Measurements from ENCODE around the gene RUSC1. TPM values are rescaled to one million over a fixed set of nuclear protein-coding genes. Genes with fewer than 3 reads are reported as not detected.

The RUSC1 gene
- total RNA-seq, 1 experiment from 2014 or later: 66.9 TPM

- no CpG with 5 or more reads among the region's 3 CpGs for WGBS (ENCODE audit: extremely low coverage, insufficient read length, low lambda C conversion rate)
- H3K4me2 ChIP-seq (ENCODE audit: insufficient read depth, insufficient read length, low read length): no peak overlapping the region
- H3K18ac ChIP-seq (ENCODE audit: insufficient read length, low read depth, low read length): no peak overlapping the region
- 0 out of 2 replicates have a peak, but pooled peaks cover 2% of the 10 kb centered on the region for H3K79me2 ChIP-seq (ENCODE audit: insufficient read depth, low read length)
- H3K4me1 Mint-ChIP-seq: peaks cover 24 to 30% of the 10 kb centered on the region in 2 experiments
- H2AFZ ChIP-seq (ENCODE audit: low read length): no peak overlapping the region
- H4K91ac ChIP-seq (ENCODE audit: insufficient read length, low read depth, low read length): no peak overlapping the region
- H3K9me3 ChIP-seq (ENCODE audit: control insufficient read depth, low read depth, low read length): no peaks in the 10 kb centered on the region
- H3K9me3 Mint-ChIP-seq: no peaks in the 10 kb centered on the region
- no peak overlapping the region for H3K4ac ChIP-seq (ENCODE audit: low read depth, low read length)
- no peak overlapping the region for H2BK20ac ChIP-seq (ENCODE audit: low read depth, low read length, poor library complexity, severe bottlenecking)
- H3T11ph ChIP-seq (ENCODE audit: low read length): no peak overlapping the region
- no peaks in the 10 kb centered on the region for H4K20me1 ChIP-seq (ENCODE audit: control insufficient read depth, insufficient read depth, insufficient read length)
- no peaks in the 10 kb centered on the region for H3K27me3 ChIP-seq (ENCODE audit: insufficient read depth, low read length)
- H4K8ac ChIP-seq (replicated peaks; ENCODE audit: insufficient read length, low read depth, low read length): no peak overlapping the region
- no peak overlapping the region for H2BK120ac ChIP-seq (ENCODE audit: low read depth, low read length, poor library complexity, severe bottlenecking)
- H3K4me3 Mint-ChIP-seq: no peak overlapping the region
- H3K23ac ChIP-seq (ENCODE audit: insufficient read length, low read depth, low read length): no peak overlapping the region
- no peaks in the 10 kb centered on the region; the same call in 1 of the 2 replicates for H3K27me3 Mint-ChIP-seq (ENCODE audit: low read depth)
- H3K4me1 ChIP-seq (ENCODE audit: insufficient read depth, low read length): no peaks in the 10 kb centered on the region
- no peak overlapping the region for H2BK5ac ChIP-seq (ENCODE audit: insufficient read length, low read length)
- no peak overlapping the region for H3K27ac Mint-ChIP-seq
- no peak overlapping the region for H2AK5ac ChIP-seq (ENCODE audit: insufficient read length, low read length)
- H4K5ac ChIP-seq (ENCODE audit: insufficient read length, low read depth, low read length): no peak overlapping the region
- H2BK15ac ChIP-seq (ENCODE audit: low read depth, low read length): no peak overlapping the region
- no peaks in the 10 kb centered on the region for H3K79me1 ChIP-seq (ENCODE audit: insufficient read depth, low read depth, low read length, poor library complexity, severe bottlenecking)
- no peak overlapping the region for H3K56ac ChIP-seq (ENCODE audit: insufficient read length, low read depth, low read length)
- H3K36me3 Mint-ChIP-seq (ENCODE audit: insufficient read depth in 1 of 3, low read depth in 3 of 3): peaks cover 34 to 49% (median 46%) of the 10 kb centered on the region in 3 experiments; a peak in 6 of 7 replicates
- H3K23me2 ChIP-seq (ENCODE audit: insufficient read length, low read depth, low read length, poor library complexity, severe bottlenecking): peaks cover 8% of the 10 kb centered on the region
- H2BK12ac ChIP-seq (ENCODE audit: insufficient read length, low read depth, low read length): no peak overlapping the region
- no peak overlapping the region for H3K14ac ChIP-seq (ENCODE audit: insufficient read depth, low read length)
- H3K9ac ChIP-seq (ENCODE audit: extremely low read depth, insufficient read length, low read length): no peak overlapping the region
- no peak for DNase-seq
- H3K27ac ChIP-seq (ENCODE audit: insufficient read length, low read depth, low read length): no peak overlapping the region
- no peak for TF ChIP-seq CTCF (conservative IDR thresholded peaks at IDR 0.05)
Measured at GRCh38 chr1:155316922-155317321, 3.8 kb upstream of the RUSC1 start.
